Mesenchymal stem cell (in vitro differentiated cells and primary cell): ENCODE measurements around the gene TSPAN8.

ENCODE experiments used
- DNase-seq: peaks from one replicate; pipeline ENCODE4 v3.0.0-alpha.2; 2013
- H2AFZ ChIP-seq: one replicate; pipeline ENCODE4 v1.6.1; 2013; ENCODE audit warnings: low read depth, mild to moderate bottlenecking, control low read depth, inconsistent platforms, low read length, moderate library complexity
- H2AK5ac ChIP-seq: 2 replicates; pipeline ENCODE4 v1.6.1; 2013; ENCODE audit warnings: low read length, moderate library complexity, mild to moderate bottlenecking, inconsistent platforms; ENCODE audit not compliant: severe bottlenecking
- H2BK120ac ChIP-seq: one replicate; pipeline ENCODE4 v1.6.1; 2013; ENCODE audit warnings: low read depth, mild to moderate bottlenecking, inconsistent platforms, low read length, moderate library complexity
- H2BK12ac ChIP-seq, 2 experiments: one replicate each; pipeline ENCODE4 v1.6.1; 2013; ENCODE audit warnings: inconsistent platforms in 2 of 2, low read length in 2 of 2, mild to moderate bottlenecking in 2 of 2, moderate library complexity in 2 of 2, control low read depth in 1 of 2
- H2BK15ac ChIP-seq: one replicate; pipeline ENCODE4 v1.6.1; 2013; ENCODE audit warnings: mild to moderate bottlenecking, low read depth, inconsistent platforms; ENCODE audit not compliant: poor library complexity, severe bottlenecking
- H2BK5ac ChIP-seq: 2 replicates; pipeline ENCODE4 v1.6.1; 2013; ENCODE audit warnings: low read depth, mild to moderate bottlenecking, low read length, control low read depth, inconsistent platforms; ENCODE audit not compliant: poor library complexity, severe bottlenecking
- H3K14ac ChIP-seq, 2 experiments: one replicate each; pipeline ENCODE4 v1.6.1; 2013; ENCODE audit warnings: inconsistent platforms in 2 of 2, low read length in 2 of 2, control low read depth in 1 of 2, mild to moderate bottlenecking in 1 of 2, moderate library complexity in 1 of 2
- H3K18ac ChIP-seq, 2 experiments: one replicate each; pipeline ENCODE4 v1.6.1; 2013; ENCODE audit warnings: inconsistent platforms in 2 of 2, low read length in 2 of 2, control low read depth in 1 of 2, low read depth in 1 of 2, mild to moderate bottlenecking in 1 of 2
- H3K23ac ChIP-seq, 2 experiments: one replicate each; pipeline ENCODE4 v1.6.1; 2013; ENCODE audit warnings: inconsistent platforms in 2 of 2, low read length in 2 of 2, mild to moderate bottlenecking in 2 of 2, moderate library complexity in 2 of 2, control low read depth in 1 of 2
- H3K27ac ChIP-seq: 2 replicates; pipeline ENCODE4 v1.5.1; 2013; ENCODE audit warnings: mild to moderate bottlenecking, moderate library complexity, low read length, control low read depth, inconsistent platforms; ENCODE audit not compliant: poor library complexity, severe bottlenecking
- H3K27me3 ChIP-seq, 2 experiments: 2 replicates each; pipeline versions ENCODE4 v1.6.1 to v1.7.0; 2013; ENCODE audit warnings: low read length in 2 of 2, mild to moderate bottlenecking in 2 of 2, moderate library complexity in 2 of 2, control low read depth in 1 of 2, inconsistent platforms in 1 of 2; ENCODE audit not compliant: control insufficient read depth in 1 of 2, insufficient read depth in 1 of 2
- H3K36me3 ChIP-seq, 2 experiments: 2 replicates each; pipeline versions ENCODE4 v1.6.1 to v1.7.0; 2013; ENCODE audit warnings: low read length in 2 of 2, control low read depth in 1 of 2, inconsistent platforms in 1 of 2, low read depth in 1 of 2, mild to moderate bottlenecking in 1 of 2; ENCODE audit not compliant: insufficient read depth in 2 of 2, control insufficient read depth in 1 of 2
- H3K4ac ChIP-seq, 2 experiments: one replicate each; pipeline ENCODE4 v1.6.1; 2013; ENCODE audit warnings: inconsistent platforms in 2 of 2, low read length in 2 of 2, mild to moderate bottlenecking in 2 of 2, moderate library complexity in 2 of 2, control low read depth in 1 of 2, low read depth in 1 of 2
- H3K4me1 ChIP-seq: 2 replicates; pipeline ENCODE4 v1.6.1; 2013; ENCODE audit warnings: low read depth, low read length, control low read depth; ENCODE audit not compliant: control insufficient read depth, insufficient read depth
- H3K4me2 ChIP-seq: 2 replicates; pipeline ENCODE4 v1.6.1; 2013; ENCODE audit warnings: low read length, mild to moderate bottlenecking, inconsistent platforms; ENCODE audit not compliant: poor library complexity, severe bottlenecking
- H3K4me3 ChIP-seq, 2 experiments: 2 replicates each; pipeline versions ENCODE4 v1.5.1 to v1.7.0; 2013; ENCODE audit warnings: low read length in 2 of 2, mild to moderate bottlenecking in 2 of 2, control low read depth in 1 of 2, low read depth in 1 of 2; ENCODE audit not compliant: insufficient read depth in 1 of 2
- H3K79me1 ChIP-seq: replicated peaks from 2 replicates; pipeline ENCODE4 v1.6.1; 2013; ENCODE audit warnings: mild to moderate bottlenecking, control low read depth, low read length, inconsistent platforms; ENCODE audit not compliant: poor library complexity, severe bottlenecking
- H3K9ac ChIP-seq: 2 replicates; pipeline ENCODE4 v1.7.0; 2013; ENCODE audit warnings: mild to moderate bottlenecking, low read length, moderate library complexity
- H3K9me3 ChIP-seq: 2 replicates; pipeline ENCODE4 v1.7.0; 2013; ENCODE audit warnings: mild to moderate bottlenecking, low read length; ENCODE audit not compliant: control insufficient read depth
- H4K8ac ChIP-seq: one replicate; pipeline ENCODE4 v1.6.1; 2013; ENCODE audit warnings: inconsistent platforms, mild to moderate bottlenecking, low read length, moderate library complexity
- H4K91ac ChIP-seq: one replicate; pipeline ENCODE4 v1.6.1; 2013; ENCODE audit warnings: mild to moderate bottlenecking, low read length, inconsistent platforms
- WGBS: methylation state at CpG from one replicate; pipeline ENCODE4 v1.1.7; 2013; ENCODE audit warnings: mixed read lengths; 5-methylcytosine and 5-hydroxymethylcytosine counted together

Gene TSPAN8

GRCh38 chr12:71161591-71161990 lies 3.8 kb upstream of the TSPAN8 start:
- Histone ChIP-seq H3K4me3 (no peak overlapping the region), H2BK5ac (no peak overlapping the region), H2AK5ac (no peak overlapping the region), H3K4me1 (no peaks in the 10 kb centered on the region), H2BK120ac (no peak overlapping the region), H4K8ac (no peak overlapping the region), H3K4me2 (no peak overlapping the region), H3K4ac (no peak overlapping the region), H2BK15ac (no peak overlapping the region), H3K9me3 (no peaks in the 10 kb centered on the region), H3K79me1 (no peaks in the 10 kb centered on the region), H3K9ac (no peak overlapping the region), H3K36me3 (peaks cover 0 to 3% of the 10 kb centered on the region in 2 experiments), H2AFZ (no peak overlapping the region), H3K23ac (no peak overlapping the region), H3K18ac (no peak overlapping the region), H3K14ac (no peak overlapping the region), H3K27ac (no peak overlapping the region), H3K27me3 (no peaks in the 10 kb centered on the region), H2BK12ac (no peak overlapping the region), H4K91ac (no peak overlapping the region)
- DNase-seq, result no peak
- WGBS, result no CpG with 5 or more reads among the region's 1 CpG

- no peak overlapping the region for H3K23ac ChIP-seq
- no peak overlapping the region for H3K18ac ChIP-seq
- H3K14ac ChIP-seq, result no peak overlapping the region
- no peak overlapping the region for H3K27ac ChIP-seq
- H3K4me2 ChIP-seq, result no peak overlapping the region
- H3K79me1 ChIP-seq, result no peaks in the 10 kb centered on the region
- no peak overlapping the region for H2BK120ac ChIP-seq
- no peak overlapping the region for H2AK5ac ChIP-seq
- H4K8ac ChIP-seq, result no peak overlapping the region
- no peak overlapping the region for H3K4ac ChIP-seq
- H3K4me1 ChIP-seq, result no peaks in the 10 kb centered on the region
- H3K9me3 ChIP-seq, result no peaks in the 10 kb centered on the region
- DNase-seq, result peak; percentile 4
- 79% methylated on average over 2 of the region's 4 CpGs for WGBS
- no peak overlapping the region for H2BK15ac ChIP-seq
- no peak overlapping the region for H3K4me3 ChIP-seq
- no peak overlapping the region for H4K91ac ChIP-seq
- no peak overlapping the region for H2BK12ac ChIP-seq
- no peaks in the 10 kb centered on the region for H3K36me3 ChIP-seq
- no peak overlapping the region for H2BK5ac ChIP-seq
- no peak overlapping the region for H3K9ac ChIP-seq
- H3K27me3 ChIP-seq, result no peaks in the 10 kb centered on the region
- no peak overlapping the region for H2AFZ ChIP-seq
Measured at GRCh38 chr12:71160585-71160984, 2.8 kb upstream of the TSPAN8 start.

- Histone ChIP-seq H3K36me3 (no peaks in the 10 kb centered on the region), H2BK15ac (no peak overlapping the region), H3K4me2 (no peak overlapping the region), H3K4ac (no peak overlapping the region), H2AK5ac (no peak overlapping the region), H3K14ac (no peak overlapping the region), H3K27me3 (no peaks in the 10 kb centered on the region), H4K91ac (no peak overlapping the region), H3K27ac (no peak overlapping the region), H3K9ac (no peak overlapping the region), H3K18ac (no peak overlapping the region), H2BK120ac (no peak overlapping the region), H3K23ac (no peak overlapping the region), H2AFZ (no peak overlapping the region), H3K79me1 (no peaks in the 10 kb centered on the region), H3K4me1 (no peaks in the 10 kb centered on the region), H3K4me3 (no peak overlapping the region), H4K8ac (no peak overlapping the region), H2BK5ac (no peak overlapping the region), H2BK12ac (no peak overlapping the region), H3K9me3 (no peaks in the 10 kb centered on the region)
- DNase-seq, result no peak
Measured at GRCh38 chr12:71159878-71160277, 2.1 kb upstream of the TSPAN8 start.

DNA sequence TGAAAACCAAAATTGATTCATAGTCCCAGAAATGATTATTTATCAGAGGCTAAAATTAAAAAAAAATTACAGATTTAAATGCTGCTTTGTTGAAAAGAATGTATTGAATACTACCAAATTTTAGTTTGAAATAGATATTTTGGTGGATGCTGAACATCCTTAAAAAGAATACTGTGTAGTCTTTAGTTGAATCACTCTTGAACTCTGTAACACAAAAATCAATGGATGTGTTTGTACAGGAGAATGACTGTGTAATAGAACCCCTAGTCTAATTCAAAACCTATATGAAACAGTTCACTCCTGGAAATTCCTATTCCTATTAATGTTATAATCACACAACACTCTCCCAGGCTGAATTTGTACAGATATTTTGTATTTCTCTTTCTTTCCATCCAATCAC lies 1.5 kb upstream of the TSPAN8 start:
- H3K18ac ChIP-seq, result no peak overlapping the region
- H2AFZ ChIP-seq, result no peak overlapping the region
- H3K14ac ChIP-seq, result no peak overlapping the region
- no peaks in the 10 kb centered on the region for H3K36me3 ChIP-seq
- H3K27ac ChIP-seq, result no peak overlapping the region
- H3K4ac ChIP-seq, result no peak overlapping the region
- no peaks in the 10 kb centered on the region for H3K27me3 ChIP-seq
- no peak overlapping the region for H2BK15ac ChIP-seq
- no peaks in the 10 kb centered on the region for H3K79me1 ChIP-seq
- no peak overlapping the region for H2AK5ac ChIP-seq
- H3K9ac ChIP-seq, result no peak overlapping the region
- no peak overlapping the region for H2BK120ac ChIP-seq
- no peak overlapping the region for H4K8ac ChIP-seq
- DNase-seq, result no peak
- no peak overlapping the region for H3K4me2 ChIP-seq
- no peak overlapping the region for H2BK12ac ChIP-seq
- H2BK5ac ChIP-seq, result no peak overlapping the region
- H3K9me3 ChIP-seq, result no peaks in the 10 kb centered on the region
- no peak overlapping the region for H3K4me3 ChIP-seq
- no peak overlapping the region for H4K91ac ChIP-seq
- no peaks in the 10 kb centered on the region for H3K4me1 ChIP-seq
- no peak overlapping the region for H3K23ac ChIP-seq
